ENCODE data around the gene PLCL2.

DNA sequence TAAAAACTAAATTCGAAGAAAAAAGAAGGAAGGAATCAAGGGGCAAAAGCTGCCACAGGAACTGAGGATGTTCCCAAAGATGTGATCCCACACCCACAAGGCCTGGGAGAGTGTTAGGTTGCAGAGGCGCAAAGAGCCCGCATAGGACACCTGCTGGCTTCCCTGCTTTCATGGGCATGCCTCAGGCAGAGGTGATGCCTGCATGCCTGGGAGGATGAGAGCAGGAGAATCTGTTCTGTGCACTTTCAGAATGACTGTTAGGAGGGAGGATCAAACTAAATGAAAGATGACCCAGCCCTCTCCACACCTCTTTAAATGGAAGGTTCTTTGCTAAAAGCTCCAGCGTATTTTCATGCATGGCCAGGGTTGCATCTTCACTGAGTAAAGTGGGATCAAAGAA lies 162.4 kb downstream of the PLCL2 start:
- TF ChIP-seq, protein P1, sequence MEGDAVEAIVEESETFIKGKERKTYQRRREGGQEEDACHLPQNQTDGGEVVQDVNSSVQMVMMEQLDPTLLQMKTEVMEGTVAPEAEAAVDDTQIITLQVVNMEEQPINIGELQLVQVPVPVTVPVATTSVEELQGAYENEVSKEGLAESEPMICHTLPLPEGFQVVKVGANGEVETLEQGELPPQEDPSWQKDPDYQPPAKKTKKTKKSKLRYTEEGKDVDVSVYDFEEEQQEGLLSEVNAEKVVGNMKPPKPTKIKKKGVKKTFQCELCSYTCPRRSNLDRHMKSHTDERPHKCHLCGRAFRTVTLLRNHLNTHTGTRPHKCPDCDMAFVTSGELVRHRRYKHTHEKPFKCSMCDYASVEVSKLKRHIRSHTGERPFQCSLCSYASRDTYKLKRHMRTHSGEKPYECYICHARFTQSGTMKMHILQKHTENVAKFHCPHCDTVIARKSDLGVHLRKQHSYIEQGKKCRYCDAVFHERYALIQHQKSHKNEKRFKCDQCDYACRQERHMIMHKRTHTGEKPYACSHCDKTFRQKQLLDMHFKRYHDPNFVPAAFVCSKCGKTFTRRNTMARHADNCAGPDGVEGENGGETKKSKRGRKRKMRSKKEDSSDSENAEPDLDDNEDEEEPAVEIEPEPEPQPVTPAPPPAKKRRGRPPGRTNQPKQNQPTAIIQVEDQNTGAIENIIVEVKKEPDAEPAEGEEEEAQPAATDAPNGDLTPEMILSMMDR (IDR thresholded peaks at IDR 0.05; ENCODE audit: insufficient read depth, low read length, poor library complexity, severe bottlenecking): no peak
- TF ChIP-seq EZH2phosphoT487 (conservative IDR thresholded peaks at IDR 0.05; ENCODE audit: low read length): no peak

Measured in SU-DHL-6 (cell line).